ENCODE results near the gene GTF2F1.

- TF ChIP-seq CTCF (IDR thresholded peaks at IDR 0.05; ENCODE audit: low read depth, low read length, missing input control) (no peak), REST (IDR thresholded peaks at IDR 0.05) (no peak), YY1 (IDR thresholded peaks at IDR 0.05) (no peak), ATF3 (IDR thresholded peaks at IDR 0.05) (no peak), GABPA (IDR thresholded peaks at IDR 0.05 in 1 of 2, conservative IDR thresholded peaks at IDR 0.05 in 1 of 2) (no peak), MAX (IDR thresholded peaks at IDR 0.05) (no peak), RAD21 (IDR thresholded peaks at IDR 0.05) (no peak)
Measured at GRCh38 chr19:6374161-6374709, 18.7 kb downstream of the GTF2F1 start.

Measured in liver (tissue), 3 donors.